Hepatic stellate cell (primary cell): ENCODE measurements around the gene FAM171A1.
"Not testable (repeated sequence)": the region's sequence is repeated elsewhere in the genome, so short reads cannot be mapped to it uniquely, and the experiment has no call there.

Experiments
- DNase-seq: peaks from one replicate; pipeline ENCODE4 v3.0.0; 2011; ENCODE audit warnings: low spot score

FAM171A1 gene

GRCh38 chr10:15344876-15345285 is 26.2 kb downstream of the FAM171A1 start:
- DNase-seq, result no peak

- DNase-seq, result no peak
Observed at GRCh38 chr10:15344256-15344875, 26.7 kb downstream of the FAM171A1 start.

- no peak for DNase-seq
Observed at GRCh38 chr10:15342970-15343369, 28.1 kb downstream of the FAM171A1 start.

GRCh38 chr10:15341502-15342128 is 29.5 kb downstream of the FAM171A1 start:
- DNase-seq, result no peak

- no peak for DNase-seq
Observed at GRCh38 chr10:15339892-15340291, 31.2 kb downstream of the FAM171A1 start.

GRCh38 chr10:15337441-15337923 is 33.6 kb downstream of the FAM171A1 start:
- not testable (repeated sequence) for DNase-seq

- no peak for DNase-seq
Observed at GRCh38 chr10:15336211-15336610, 34.9 kb downstream of the FAM171A1 start.

DNA sequence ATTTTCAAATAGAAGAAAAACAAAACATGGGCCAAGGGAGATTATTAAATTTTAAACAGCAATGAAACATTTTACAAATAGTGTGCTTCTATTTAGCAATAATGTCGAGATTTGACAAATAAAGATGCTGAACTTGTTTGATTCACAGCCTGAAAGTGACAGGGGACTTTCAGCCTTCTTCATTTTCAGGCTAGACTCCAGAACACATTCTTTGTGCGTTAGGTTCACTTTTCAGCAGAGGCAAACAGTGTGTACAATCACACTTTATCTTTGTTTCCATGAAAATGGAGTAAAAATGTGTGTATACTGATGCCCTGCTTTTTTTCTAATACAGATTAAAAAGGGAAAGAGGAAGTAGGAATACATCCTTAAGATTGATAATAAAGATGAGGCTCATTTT is 35.6 kb downstream of the FAM171A1 start:
- DNase-seq, result no peak

DNA sequence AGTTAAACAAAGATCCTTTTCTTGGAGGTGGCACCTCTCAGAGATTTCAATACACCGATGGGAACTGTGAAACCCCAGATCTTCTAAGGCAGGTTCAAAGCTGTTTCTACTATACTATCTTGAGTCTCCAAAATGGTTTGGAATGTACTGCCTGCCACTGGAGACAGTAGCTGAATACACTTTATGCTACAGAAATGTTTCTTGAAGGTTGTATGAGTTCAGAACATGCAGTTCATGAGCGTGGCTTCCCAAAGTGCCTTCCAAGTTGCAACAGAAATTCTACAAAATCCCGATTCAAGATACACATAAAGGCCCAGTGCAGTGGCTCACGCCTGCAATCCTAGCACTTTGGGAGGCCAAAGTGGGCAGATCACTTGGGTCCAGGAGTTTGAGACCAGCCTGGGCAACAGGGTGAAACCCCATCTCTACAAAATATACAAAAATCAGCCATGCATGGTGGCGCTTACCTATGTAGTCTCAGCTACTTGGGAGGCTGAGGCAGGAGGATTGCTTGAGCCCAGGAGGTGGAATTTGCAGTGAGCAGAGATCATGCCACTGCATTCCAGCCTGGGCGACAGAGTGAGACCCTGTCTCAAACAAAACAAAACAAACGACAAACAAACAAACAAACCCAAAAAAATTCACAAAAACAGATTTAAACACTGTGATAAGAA is 36.3 kb downstream of the FAM171A1 start:
- no peak for DNase-seq

DNA sequence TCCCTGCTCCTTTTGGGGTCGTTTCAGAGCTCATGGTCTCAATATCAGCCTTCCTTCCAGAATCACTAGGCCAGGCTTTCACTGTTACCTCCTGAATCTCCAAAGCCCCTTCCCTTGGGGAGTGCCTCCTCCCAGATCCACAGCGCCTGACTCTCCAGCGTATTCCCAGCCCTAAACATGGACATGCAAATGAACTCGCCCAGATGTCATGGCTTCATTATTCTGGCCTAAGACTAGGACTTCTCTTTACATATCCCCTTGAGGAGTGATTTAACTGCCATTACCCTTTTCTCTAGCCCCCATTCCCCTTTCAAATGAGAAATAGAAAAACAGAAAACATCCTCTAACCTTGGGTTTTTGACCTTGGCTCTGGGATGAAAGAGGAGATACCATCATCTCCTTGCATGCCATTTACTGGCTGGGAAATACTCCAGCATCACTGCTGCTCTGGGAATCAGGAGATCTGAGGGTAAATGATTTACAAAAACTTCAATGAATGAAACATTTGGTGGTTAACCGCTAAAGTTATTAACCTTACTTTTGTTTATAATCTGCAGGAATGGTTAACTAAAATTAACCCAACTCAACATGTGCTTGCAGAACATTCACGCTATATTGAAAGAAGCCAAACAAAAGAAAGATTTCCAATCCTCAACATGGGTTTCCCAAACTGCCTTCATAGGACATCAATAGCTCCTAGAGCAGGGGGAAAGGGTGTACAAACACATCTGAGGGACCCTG is 37.0 kb downstream of the FAM171A1 start:
- DNase-seq, result no peak

GRCh38 chr10:15333181-15333580 is 37.9 kb downstream of the FAM171A1 start:
- not testable (repeated sequence) for DNase-seq

DNA sequence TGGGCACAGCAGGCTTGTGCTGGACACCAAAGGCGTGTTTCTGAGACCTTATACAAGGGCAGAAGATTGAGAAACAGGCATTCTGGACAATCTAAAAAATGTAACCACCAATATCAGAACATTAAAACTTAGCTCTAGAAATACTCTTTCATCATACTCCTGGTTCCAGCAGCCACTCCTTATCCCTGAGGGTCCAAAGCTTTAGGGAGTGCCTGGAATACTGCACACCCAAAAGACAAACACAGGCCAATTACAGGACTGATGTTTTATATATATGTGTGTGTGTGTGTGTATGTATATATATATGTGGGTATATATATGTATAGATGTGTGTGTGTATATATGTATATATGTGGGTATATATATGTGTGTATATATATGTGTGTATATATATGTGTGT is 39.6 kb downstream of the FAM171A1 start:
- no peak for DNase-seq

GRCh38 chr10:15329437-15329836 is 41.7 kb downstream of the FAM171A1 start:
- DNase-seq, result no peak

GRCh38 chr10:15325944-15326284 is 45.2 kb downstream of the FAM171A1 start:
- no peak for DNase-seq

DNA sequence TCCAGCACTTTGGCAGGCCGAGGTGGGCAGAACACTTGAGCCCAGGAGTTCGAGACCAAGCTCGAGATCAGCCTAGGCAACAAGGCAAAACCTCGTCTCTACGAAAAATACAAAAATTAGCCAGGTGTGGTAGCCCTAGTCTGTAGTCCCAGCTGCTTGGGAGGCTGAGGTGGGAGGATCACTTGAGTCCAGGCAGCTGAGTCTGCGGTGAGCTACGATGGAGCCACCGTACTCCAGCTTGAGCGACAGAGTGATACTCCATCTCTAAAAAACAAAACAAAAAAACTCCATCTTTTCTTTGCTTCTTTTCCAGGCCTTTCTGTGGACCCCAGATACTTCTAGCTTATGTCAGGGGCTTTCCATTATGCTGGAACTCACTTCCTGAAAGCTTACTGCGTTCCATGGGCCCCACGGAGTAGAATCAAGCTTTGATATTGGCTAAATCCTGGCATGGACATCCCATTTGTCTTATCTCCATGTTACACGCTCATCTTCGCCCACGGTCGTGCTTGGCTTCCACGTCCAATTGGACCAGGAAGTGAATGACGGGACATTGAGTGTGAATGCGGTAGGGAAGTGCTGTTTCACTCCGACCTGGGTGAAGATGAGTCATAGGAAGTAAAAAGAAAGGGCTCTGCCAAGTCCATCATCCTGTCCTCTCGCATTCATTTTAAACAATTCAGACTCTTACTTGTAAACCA is 45.7 kb downstream of the FAM171A1 start:
- DNase-seq, result no peak

DNA sequence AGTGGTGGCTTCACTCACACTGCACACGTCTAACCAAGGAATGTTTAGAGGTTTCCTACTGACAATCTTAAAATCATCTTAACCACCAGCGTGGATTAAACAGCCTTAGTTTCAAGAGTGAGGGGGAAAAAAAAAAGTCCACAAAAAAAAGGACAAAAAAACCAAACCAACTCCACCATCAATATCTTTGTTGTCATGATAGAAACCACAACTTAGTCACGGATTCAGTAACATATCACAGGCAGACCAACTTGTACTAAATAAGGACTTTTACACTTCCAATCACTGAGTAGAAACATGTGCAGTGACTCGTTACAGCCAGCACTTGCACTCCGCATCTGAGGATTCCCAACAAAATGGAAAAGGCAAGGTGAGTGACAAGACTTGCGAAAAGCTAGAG is 46.5 kb downstream of the FAM171A1 start:
- DNase-seq, result no peak

DNA sequence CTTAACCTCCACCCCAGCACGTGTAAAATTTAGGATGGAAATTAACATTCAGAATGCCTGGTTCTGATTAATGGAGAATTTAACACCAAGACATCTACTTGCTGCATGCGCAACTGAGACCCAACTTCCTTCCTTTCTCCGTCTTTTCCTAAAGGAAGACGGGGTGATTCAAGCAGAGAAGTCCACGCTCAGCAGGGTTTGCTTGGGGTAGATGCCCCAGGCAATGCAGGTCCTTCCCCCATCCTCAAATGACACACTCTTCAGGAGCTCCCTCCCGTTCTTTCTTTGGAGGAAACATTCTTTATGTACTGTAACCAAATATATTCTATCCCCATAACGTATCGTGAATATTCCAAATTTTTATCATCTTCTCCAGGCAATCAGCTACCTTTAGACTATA is 47.0 kb downstream of the FAM171A1 start:
- no peak for DNase-seq

- DNase-seq, result no peak
Observed at GRCh38 chr10:15322356-15322755, 48.7 kb downstream of the FAM171A1 start.

DNA sequence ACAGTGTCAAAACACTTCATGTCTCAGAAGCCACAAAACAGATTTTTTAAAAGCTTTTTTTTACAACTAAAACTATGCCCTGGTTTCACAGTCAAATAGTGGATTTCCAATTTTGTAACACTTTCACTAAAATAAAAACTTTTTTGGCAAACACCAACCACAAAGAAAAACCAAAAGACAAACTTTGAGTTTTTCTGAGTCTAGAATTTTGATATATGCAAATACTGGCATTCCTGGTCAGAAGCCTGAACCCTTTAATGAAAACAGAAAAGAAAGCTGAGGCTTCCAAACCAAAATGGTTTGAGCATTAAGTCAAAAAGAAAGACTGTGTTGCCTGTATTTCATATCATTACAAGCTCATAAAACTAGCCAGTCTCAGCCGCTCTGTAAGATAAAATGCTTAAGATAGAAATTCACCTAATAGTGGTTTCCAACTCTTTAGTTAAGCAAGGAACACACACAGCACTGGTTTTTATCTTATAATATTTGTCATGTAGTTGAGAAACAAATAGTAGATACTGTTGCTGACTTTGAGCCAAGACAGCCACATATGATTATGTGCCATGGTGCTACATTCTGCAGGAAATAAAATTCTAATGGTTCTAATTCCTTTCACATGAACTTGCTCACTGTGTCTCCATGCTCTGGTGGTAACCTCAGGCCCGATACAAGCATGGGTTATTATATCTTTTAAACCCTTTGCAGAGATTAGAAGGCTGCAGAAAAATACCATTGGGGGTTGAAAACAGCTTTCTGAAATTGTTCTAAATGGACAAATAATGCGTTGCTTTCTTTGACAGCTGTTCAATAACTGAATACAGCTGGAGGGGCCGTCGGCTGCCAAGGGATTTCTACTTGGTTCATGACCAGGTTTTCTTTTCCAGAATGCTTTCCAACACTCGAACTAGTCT is 49.4 kb downstream of the FAM171A1 start:
- DNase-seq, result peak; percentile 35

DNA sequence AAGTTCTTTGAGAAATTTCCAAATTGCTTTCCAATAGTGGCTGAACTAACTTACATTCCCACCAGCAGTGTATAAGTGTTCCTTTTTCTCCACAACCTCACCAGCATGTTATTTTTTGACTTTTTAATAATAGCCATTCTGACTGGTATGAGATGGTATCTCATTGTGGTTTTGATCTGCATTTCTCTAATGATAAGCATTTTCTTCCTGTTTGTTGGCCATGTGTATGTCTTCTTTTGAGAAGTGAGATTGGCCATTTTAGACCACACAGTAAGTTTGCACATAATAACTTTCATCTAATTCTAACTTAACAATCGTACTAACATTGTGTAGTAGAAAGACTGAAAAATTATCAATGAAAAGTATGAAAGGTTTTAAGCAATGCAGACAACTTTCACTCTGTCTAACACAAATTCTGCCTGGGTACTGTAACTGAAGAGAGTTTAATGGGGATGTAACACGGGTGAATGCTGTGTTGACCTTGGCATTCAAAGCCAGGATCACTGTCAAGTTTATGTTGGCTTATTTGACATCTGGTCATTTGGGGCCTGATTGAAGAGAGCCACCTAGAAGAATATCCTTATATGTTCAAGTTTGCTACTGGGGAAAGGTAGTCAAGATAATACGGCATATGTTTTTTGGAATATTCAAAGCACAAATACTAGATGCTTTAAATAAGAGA is 50.4 kb downstream of the FAM171A1 start:
- no peak for DNase-seq
